Stimulated activated CD4-positive, alpha-beta T cell treated with anti-CD3 and anti-CD28 coated beads, TNF-alpha, amount 100 ng/mL, for 4 hours (primary cell): Measurements from ENCODE around the gene ZFYVE28.
"Not testable (repeated sequence)": the region's sequence is repeated elsewhere in the genome, so short reads cannot be mapped to it uniquely, and the experiment has no call there.

Experiments used
- DNase-seq, 3 experiments: peaks; one replicate each; pipeline ENCODE4 v3.0.0-alpha.2; 2020; ENCODE audit warnings: low read depth in 3 of 3

The ZFYVE28 gene

GRCh38 chr4:2248821-2249261 is 169.6 kb downstream of the ZFYVE28 start:
- DNase-seq = no peak

DNA sequence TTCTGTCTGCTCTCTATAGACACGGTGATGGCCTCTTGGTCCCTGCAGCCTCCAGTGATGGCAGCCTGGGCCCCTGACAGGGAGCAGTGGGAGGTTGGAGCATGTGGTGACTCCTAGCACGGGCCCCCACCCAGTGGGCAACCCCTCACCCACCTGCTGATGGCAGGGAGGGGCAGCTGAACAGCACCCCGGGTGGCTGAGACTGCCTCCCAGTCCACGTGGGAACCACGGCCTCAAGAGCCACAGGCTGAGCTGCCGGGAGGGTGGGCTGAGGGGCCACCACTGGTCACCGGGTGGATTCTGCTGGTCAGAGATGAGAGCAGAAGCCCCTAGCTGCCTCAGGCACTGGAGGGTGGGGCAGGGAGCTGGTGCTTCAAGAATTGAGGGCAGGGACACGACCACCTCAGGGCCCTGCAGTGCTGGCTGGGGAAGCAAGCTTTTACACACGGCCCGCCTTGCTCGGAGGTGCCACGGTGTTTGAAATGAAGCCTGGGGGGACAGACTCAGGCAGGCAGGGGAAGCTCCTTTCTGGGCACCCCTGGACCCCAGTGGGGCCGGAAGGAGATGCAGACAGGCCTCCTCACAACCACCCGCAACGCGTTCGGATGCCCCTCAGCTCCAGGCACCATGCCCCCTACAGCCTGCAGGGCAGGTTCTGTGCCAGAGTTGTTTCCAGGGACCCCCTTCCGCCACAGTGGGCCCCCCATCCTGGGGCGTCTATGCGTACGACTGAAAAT is 170.2 kb downstream of the ZFYVE28 start:
- no peak for DNase-seq

DNA sequence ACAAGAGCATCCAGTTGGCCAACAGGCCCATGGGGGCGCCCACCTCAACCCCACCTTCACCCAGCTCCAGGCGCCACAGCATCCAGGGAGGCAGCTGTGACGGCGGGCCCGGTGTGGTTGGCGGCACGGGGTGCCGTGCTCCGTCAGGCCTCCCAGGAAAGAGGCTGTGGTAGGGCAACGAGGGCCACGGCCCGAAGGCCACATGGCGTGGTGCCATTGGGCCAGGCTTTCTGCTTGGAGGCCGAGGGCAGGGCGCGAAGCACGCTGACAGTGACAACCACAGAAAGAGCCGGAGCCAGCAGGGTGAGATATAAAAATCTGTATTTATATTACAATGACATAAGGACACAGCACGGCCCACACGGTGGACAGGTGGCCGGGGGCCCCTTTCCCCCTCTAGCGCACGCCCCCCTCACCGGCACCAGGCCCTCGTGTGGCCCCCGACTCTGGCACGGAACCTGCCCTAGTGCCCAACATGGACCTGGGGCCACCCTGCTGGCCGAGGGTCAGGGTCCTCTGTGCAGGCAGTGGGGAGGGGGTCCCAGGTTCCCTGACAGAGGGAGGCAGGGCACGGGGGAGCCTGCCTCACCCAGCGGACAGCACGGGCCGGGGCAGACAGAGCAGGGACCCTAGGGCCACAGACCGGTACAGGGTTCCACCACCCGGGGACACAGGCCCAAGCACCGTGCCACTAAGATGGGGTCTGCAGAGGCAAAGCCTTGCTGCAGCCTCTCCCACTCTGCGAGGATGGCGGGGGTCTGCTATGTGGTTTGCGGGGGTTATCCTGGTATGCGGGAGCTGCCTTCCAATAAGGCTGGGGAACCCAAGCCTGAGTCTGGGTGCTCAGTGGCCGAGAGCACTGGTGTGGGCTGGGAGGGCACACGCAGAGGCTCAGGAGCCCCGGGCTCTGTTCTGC is 171.1 kb downstream of the ZFYVE28 start:
- DNase-seq = no peak

DNA sequence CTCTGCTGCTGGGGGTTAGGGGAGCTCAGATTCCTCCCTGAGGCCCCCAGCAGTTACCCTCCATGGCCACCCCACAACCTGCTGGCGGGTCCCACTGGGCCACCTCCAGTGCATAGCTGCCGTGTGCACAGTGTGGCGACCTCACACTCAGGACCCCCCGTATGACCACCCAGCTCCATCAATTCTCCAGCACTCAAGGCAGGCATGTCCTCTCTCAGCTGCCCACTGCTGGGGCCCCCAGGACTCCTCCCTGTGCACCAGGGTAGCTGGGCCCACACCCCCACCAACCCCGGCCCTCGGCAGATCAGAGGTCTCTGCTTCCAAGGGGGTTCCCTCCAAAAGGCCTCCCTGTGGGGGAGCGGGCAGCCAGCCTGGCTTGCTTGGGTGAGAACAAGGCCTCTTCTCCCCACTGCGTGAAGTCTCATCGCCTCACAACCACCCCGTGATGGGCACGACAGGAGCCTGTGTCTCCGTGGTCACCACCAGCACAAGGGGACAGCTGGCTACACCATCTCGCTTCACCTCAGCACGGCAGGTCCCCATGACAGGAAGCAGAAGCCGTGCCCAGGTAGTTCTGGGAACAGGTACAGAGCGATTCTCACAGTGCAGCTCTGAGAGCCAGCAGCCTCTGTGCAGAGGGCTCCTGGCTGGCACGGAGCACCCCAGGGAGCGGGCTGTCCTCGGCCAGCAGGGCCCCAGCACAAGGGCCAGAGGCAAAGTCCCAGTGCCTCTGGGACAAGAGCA is 171.9 kb downstream of the ZFYVE28 start:
- no peak for DNase-seq

- DNase-seq = no peak
Observed at GRCh38 chr4:2245787-2246275, 172.6 kb downstream of the ZFYVE28 start.

- no peak for DNase-seq
Observed at GRCh38 chr4:2245057-2245786, 173.2 kb downstream of the ZFYVE28 start.

DNA sequence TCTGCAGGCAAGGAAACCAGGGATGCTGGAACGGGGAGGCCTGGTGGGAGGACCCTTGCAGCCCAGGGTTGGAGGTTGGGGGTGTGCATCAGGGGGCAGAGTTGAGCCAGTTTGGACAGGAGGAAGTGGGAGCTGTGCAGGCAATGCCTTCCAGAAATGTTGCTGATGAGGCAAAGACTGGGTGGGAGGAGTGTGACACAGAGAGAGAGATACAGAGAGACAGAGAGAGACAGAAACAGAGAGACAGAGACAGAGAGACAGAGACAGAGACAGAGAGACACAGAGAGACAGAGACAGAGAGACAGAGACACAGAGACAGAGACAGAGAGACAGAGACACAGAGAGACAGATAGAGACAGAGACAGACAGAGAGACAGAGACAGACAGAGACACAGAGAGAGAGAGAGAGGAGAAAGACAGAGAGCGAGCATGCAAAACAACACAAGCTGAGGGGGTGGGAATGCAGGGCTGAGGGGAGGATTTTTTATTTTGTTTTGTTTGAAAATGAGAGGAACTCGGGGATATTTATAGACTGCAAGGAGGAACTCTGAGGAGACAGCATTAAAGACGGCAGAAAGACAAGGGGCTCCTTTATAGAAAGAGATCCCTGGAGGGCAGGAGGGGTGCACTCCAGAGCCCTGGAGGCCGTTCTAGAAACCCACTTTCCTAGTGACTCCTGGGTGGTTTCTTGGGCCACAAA is 174.6 kb downstream of the ZFYVE28 start:
- DNase-seq = no peak

DNA sequence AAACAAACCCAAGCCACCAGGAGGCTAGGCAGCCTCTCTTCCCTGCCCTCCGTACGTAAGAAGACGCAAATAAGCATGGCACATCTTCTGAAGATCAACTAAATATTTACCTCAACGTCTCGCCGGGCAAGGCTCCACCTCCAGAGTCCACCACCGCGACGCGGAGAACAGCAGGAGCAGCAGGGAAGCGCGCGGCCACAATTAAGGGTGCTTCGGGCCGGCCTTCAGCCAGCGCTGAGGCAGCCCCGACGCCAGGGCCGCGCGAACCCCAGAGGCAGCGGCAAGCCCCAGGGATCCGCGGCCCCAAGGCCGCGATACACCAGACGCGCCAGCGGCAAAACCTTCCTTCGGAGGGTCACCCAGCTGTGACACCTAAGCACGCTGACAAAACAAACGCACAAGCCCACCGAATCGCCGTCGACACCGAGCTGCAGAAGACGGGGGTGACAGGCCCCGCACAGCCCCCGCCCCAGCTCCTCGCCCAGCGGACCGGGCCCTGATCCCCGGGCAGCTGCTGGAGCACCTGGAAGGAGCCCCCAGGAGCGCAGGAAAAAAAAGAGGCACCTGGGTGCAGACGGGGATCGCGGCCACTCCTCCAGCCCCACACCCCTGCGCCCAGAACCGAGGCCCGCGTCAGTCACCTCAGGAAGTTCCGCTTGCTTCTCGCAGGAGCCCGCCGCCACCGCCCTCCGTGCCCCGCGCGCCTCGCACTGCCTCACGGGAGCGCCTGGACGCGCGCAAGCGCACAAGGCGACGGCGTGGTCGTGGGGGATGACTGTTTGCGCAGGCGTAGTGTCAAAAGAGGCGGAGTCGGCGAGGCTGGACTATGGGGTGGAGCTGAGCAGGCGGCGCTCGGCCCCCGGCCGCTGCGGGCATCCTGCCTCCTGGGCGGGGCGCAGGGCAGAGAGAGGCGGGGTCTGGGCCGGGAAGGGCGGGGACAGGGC is 176.8 kb downstream of the ZFYVE28 start, which contains the start of the genes HAUS3 and POLN:
Gene HAUS3 (minus strand): TSS at position 712 of the 944 bp plus-strand sequence. CDS start 1,175 bp downstream, outside the sequence.
Gene POLN (minus strand): TSS at position 712 of the 944 bp plus-strand sequence. CDS start 12,890 bp downstream, outside the sequence.
- DNase-seq = peak; percentile 98 to 99 (median 98)

- no peak for DNase-seq
Observed at GRCh38 chr4:2241003-2241402, 177.4 kb downstream of the ZFYVE28 start.

- no peak for DNase-seq
Observed at GRCh38 chr4:2236944-2237666, 181.3 kb downstream of the ZFYVE28 start.

GRCh38 chr4:2231082-2231481 is 187.4 kb downstream of the ZFYVE28 start:
- no peak for DNase-seq

- no peak for DNase-seq
Observed at GRCh38 chr4:2226261-2226660, 192.2 kb downstream of the ZFYVE28 start.

DNA sequence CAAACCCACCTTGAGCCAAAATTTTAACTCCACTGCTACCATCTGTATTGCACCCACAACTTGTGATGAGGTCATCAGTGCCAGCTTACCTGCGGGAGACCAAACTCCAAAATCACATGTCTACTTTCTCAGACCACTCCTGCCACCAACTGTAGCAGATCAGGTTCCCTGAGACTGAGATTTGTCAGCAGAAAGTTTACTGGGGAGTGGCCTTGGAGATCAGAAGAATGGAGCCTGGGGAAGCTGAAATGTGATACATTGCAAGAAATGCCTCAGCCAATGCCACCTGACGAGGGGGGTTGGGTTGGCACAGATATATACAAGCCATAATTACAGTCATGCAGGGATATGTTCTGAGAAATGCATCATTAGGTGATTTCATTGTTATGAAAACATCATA is 195.6 kb downstream of the ZFYVE28 start:
- DNase-seq = no peak

- DNase-seq = not testable (repeated sequence)
Observed at GRCh38 chr4:2221378-2221777, 197.1 kb downstream of the ZFYVE28 start.

- peak; percentile 56 to 61 (median 60) for DNase-seq
Observed at GRCh38 chr4:2220016-2220630, 198.3 kb downstream of the ZFYVE28 start.
